Measurements from ENCODE around the gene NCOR1.
"Not testable (repeated sequence)": the region's sequence is repeated elsewhere in the genome, so short reads cannot be mapped to it uniquely, and the experiment has no call there.

The NCOR1 gene

DNA sequence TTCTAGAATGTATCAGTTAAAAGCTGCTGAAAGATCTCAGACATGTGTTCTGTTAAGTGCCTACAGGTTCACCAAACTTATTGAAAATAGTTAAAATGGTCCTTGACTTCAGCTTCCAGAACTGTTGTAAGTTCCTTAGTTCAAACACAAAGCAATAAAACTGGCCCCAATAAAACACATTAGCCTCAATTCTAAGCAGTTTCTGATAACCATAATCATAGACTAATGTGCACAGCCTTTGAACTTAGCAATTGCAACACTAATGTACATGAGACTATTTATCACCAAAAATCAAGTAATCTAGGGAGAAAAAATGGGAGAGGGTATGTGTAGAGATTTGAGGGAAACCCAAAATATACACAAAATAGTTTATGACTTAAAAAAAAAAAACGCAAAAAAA is 17.1 kb upstream of the NCOR1 start:
- no peak overlapping the region for H3K4me3 Mint-ChIP-seq
- H3K36me3 Mint-ChIP-seq (ENCODE audit: low read depth), result peaks cover 36% of the 10 kb centered on the region
- no peak for DNase-seq
- H3K4me1 Mint-ChIP-seq, result peaks cover 25% of the 10 kb centered on the region
- no peaks in the 10 kb centered on the region for H3K27me3 Mint-ChIP-seq
- no peak for ATAC-seq
- H3K9me3 Mint-ChIP-seq, result no peaks in the 10 kb centered on the region
- peak overlapping the region; percentile 43 for H3K27ac Mint-ChIP-seq

DNA sequence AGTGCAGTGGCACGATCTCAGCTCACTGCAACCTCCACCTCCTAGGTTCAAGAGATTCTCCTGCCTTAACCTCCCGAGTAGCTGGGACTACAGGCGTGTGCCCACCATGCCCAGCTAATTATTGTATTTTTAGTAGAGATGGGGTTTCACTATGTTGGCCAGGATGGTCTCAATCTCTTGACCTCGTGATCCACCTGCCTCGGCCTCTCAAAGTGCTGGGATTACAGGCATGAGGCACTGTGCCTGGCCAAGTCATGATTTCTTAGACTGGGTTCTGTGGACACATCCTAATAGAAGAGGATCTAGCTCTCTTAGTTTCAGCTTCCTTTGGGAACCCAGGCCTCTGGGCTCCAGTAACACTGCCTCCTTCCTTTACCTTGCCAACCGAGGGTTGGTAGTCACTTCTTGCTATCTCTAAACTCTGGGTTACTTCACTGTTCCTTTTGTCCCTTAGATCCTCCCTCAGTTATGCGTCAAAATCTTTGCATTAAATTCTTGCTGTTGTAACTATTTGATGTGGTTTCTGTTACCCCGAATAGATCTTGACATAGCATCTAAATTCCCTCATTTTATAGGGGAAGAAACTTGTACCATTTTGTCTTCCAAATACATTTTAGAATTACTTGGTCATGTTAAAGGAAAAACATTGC is 14.7 kb upstream of the NCOR1 start:
- peak; percentile 16 for ATAC-seq
- peak overlapping the region; percentile 52 for H3K4me3 Mint-ChIP-seq

GRCh38 chr17:16222406-16222805 is 7.1 kb upstream of the NCOR1 start:
- Mint-ChIP-seq H3K4me1 (peaks cover 18% of the 10 kb centered on the region), H3K27ac (no peak overlapping the region), H3K27me3 (no peaks in the 10 kb centered on the region), H3K9me3 (no peaks in the 10 kb centered on the region), H3K4me3 (no peak overlapping the region), H3K36me3 (ENCODE audit: low read depth) (peaks cover 12% of the 10 kb centered on the region)
- DNase-seq, result no peak
- ATAC-seq, result no peak

More for the DNA sequence above, 14.7 kb upstream of the NCOR1 start:
- peak overlapping the region; percentile 81 for H3K27ac Mint-ChIP-seq
- H3K9me3 Mint-ChIP-seq, DNase-seq, H3K27me3 Mint-ChIP-seq: not testable (repeated sequence)
- H3K36me3 Mint-ChIP-seq (ENCODE audit: low read depth), result peaks cover 34% of the 10 kb centered on the region
- H3K4me1 Mint-ChIP-seq, result peaks cover 29% of the 10 kb centered on the region

- H3K4me3 Mint-ChIP-seq, result peak within 1 kb of the TSS; percentile 93
- H3K27ac Mint-ChIP-seq, result peak within 1 kb of the TSS; percentile 97
- H3K4me1 Mint-ChIP-seq, result peaks cover 38% of the 10 kb centered on the region
- no peaks in the 10 kb centered on the region for H3K27me3 Mint-ChIP-seq
- no peaks in the 10 kb centered on the region for H3K9me3 Mint-ChIP-seq
- DNase-seq (peak; percentile 94), ATAC-seq (peak; percentile 66)
- H3K36me3 Mint-ChIP-seq (ENCODE audit: low read depth), result peaks cover 6% of the 10 kb centered on the region
Measured at GRCh38 chr17:16217002-16217635, 1.8 kb upstream of the NCOR1 start, which contains the start of gene PIGL. Gene PIGL, plus strand, starts transcription at chr17:16217210. Its CDS starts 17 bp downstream, at chr17:16217227.

- peaks cover 40% of the 10 kb centered on the region for H3K4me1 Mint-ChIP-seq
- peak overlapping the region; percentile 93 for H3K4me3 Mint-ChIP-seq
- not testable (repeated sequence) for DNase-seq; ATAC-seq; H3K36me3 Mint-ChIP-seq (ENCODE audit: low read depth); H3K27me3 Mint-ChIP-seq; H3K9me3 Mint-ChIP-seq
- H3K27ac Mint-ChIP-seq, result peak overlapping the region; percentile 97
Measured at GRCh38 chr17:16216341-16217001, 1.1 kb upstream of the NCOR1 start.

DNA sequence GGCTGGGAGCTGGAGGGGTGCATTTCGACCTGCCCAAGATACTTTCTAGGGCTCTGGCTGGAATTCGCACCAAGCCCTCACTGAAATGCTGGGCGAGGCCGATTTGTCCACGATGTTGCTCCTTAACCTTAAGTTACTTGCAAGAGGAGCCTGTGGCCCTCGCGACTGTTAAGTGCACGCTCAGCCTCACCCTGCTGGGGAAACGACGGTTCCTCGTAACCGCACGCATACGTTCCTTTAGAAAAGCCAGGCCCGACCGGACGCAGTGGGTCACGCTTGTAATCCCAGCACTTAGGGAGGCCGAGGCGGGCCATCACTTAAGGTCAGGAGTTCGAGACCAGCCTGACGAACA is 607 bp upstream of the NCOR1 start:
- peaks cover 3% of the 10 kb centered on the region for H3K36me3 Mint-ChIP-seq (ENCODE audit: low read depth)
- peak overlapping the region; percentile 97 for H3K27ac Mint-ChIP-seq
- peak overlapping the region; percentile 93 for H3K4me3 Mint-ChIP-seq
- peak; percentile 1 for ATAC-seq
- peaks cover 43% of the 10 kb centered on the region for H3K4me1 Mint-ChIP-seq
- no peaks in the 10 kb centered on the region for H3K27me3 Mint-ChIP-seq
- H3K9me3 Mint-ChIP-seq, result no peaks in the 10 kb centered on the region
- no peak for DNase-seq

DNA sequence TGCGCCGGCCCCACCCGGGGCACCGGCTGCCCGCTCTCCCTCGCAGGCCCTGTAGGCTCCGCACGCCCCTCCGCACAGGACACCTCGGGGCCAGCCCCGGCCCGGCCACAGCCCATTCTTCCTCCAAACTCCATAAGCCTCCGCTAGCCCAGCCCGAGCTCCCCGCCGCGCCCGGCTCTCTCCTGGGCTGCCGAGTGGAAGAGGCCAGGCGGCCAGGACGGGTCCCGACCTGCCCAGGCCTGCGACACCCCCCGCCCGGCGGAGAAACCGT is 397 bp downstream of the NCOR1 start:
- DNase-seq (peak; percentile 46), ATAC-seq (peak; percentile 44)
- Mint-ChIP-seq H3K27me3 (no peaks in the 10 kb centered on the region), H3K4me1 (peaks cover 43% of the 10 kb centered on the region), H3K27ac (peak overlapping the region; percentile 78), H3K4me3 (peak overlapping the region; percentile 93), H3K36me3 (ENCODE audit: low read depth) (peaks cover 3% of the 10 kb centered on the region), H3K9me3 (no peaks in the 10 kb centered on the region)

- Mint-ChIP-seq H3K36me3 (ENCODE audit: low read depth) (peaks cover 3% of the 10 kb centered on the region), H3K27me3 (no peaks in the 10 kb centered on the region), H3K4me3 (peak overlapping the region; percentile 93), H3K27ac (peak overlapping the region; percentile 78), H3K4me1 (peaks cover 43% of the 10 kb centered on the region), H3K9me3 (no peaks in the 10 kb centered on the region)
- ATAC-seq (peak; percentile 1), DNase-seq (no peak)
Measured at GRCh38 chr17:16214190-16215001, 938 bp downstream of the NCOR1 start.

- no peaks in the 10 kb centered on the region for H3K27me3 Mint-ChIP-seq
- peaks cover 42% of the 10 kb centered on the region for H3K4me1 Mint-ChIP-seq
- H3K4me3 Mint-ChIP-seq, result peak overlapping the region; percentile 93
- DNase-seq (no peak), ATAC-seq (no peak)
- no peak overlapping the region for H3K27ac Mint-ChIP-seq
- H3K36me3 Mint-ChIP-seq (ENCODE audit: low read depth), result peaks cover 3% of the 10 kb centered on the region
- H3K9me3 Mint-ChIP-seq, result no peaks in the 10 kb centered on the region
Measured at GRCh38 chr17:16212793-16213192, 2.5 kb downstream of the NCOR1 start.

DNA sequence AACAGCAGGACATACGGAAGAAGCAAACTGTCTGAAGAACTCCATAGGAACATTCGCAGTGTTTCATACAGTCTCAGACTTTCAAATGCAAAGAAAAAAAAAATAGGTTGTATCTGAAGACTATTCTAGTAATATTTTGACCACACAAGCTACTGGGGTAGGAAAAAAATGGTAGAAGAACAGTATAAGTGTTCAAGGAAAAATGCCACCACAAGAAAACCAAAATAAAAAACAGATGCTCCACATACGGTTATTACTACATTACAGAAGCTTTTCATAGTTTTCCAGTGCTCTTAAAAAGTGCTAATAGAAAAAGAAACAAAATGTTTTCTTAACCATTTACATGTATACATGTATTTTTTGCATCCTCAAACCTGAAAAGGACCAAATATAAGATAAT is 3.7 kb downstream of the NCOR1 start:
- H3K27ac Mint-ChIP-seq, result no peak overlapping the region
- H3K36me3 Mint-ChIP-seq (ENCODE audit: low read depth), result no peaks in the 10 kb centered on the region
- peaks cover 43% of the 10 kb centered on the region for H3K4me1 Mint-ChIP-seq
- H3K4me3 Mint-ChIP-seq, result no peak overlapping the region
- no peak for DNase-seq
- H3K27me3 Mint-ChIP-seq, result no peaks in the 10 kb centered on the region
- no peak for ATAC-seq
- no peaks in the 10 kb centered on the region for H3K9me3 Mint-ChIP-seq

- H3K27me3 Mint-ChIP-seq; H3K36me3 Mint-ChIP-seq (ENCODE audit: low read depth); DNase-seq; H3K27ac Mint-ChIP-seq; H3K4me3 Mint-ChIP-seq; ATAC-seq; H3K9me3 Mint-ChIP-seq: not testable (repeated sequence)
- H3K4me1 Mint-ChIP-seq, result peaks cover 72% of the 10 kb centered on the region
Measured at GRCh38 chr17:16204763-16205162, 10.6 kb downstream of the NCOR1 start.

- H3K9me3 Mint-ChIP-seq; H3K36me3 Mint-ChIP-seq (ENCODE audit: low read depth); DNase-seq; ATAC-seq; H3K27me3 Mint-ChIP-seq; H3K4me3 Mint-ChIP-seq: not testable (repeated sequence)
- Mint-ChIP-seq H3K27ac (peak overlapping the region; percentile 60), H3K4me1 (peaks cover 80% of the 10 kb centered on the region)
Measured at GRCh38 chr17:16202554-16203500, 12.5 kb downstream of the NCOR1 start.

DNA sequence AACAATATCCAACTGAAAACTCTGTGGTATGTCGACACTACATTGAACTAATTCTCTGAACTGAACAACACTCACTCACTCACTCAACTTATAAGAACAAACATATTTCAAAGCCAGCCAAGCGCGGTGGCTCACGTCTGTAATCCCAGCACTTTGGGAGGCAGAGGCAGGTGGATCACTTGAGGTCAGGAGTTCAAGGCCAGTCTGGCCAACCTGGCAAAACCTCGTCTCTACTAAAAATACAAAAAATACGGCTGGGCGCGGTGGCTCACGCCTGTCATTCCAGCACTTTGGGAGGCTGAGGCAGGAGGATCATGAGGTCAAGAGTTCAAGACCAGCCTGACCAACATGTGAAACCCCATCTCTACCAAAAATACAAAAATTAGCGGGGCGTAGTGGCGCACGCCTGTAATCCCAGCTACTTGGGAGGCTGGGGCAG is 13.6 kb downstream of the NCOR1 start:
- H3K27me3 Mint-ChIP-seq, ATAC-seq, DNase-seq, H3K4me3 Mint-ChIP-seq, H3K27ac Mint-ChIP-seq, H3K9me3 Mint-ChIP-seq: not testable (repeated sequence)
- Mint-ChIP-seq H3K36me3 (ENCODE audit: low read depth) (peaks cover 10% of the 10 kb centered on the region), H3K4me1 (peaks cover 75% of the 10 kb centered on the region)

GRCh38 chr17:16199093-16199492 is 16.2 kb downstream of the NCOR1 start:
- peaks cover 59% of the 10 kb centered on the region for H3K4me1 Mint-ChIP-seq
- H3K27me3 Mint-ChIP-seq, result no peaks in the 10 kb centered on the region
- no peak for DNase-seq

More at GRCh38 chr17:16199093-16199492, 16.2 kb downstream of the NCOR1 start:
- ATAC-seq, result no peak
- H3K4me3 Mint-ChIP-seq, result peak overlapping the region; percentile 10
- H3K9me3 Mint-ChIP-seq, result no peaks in the 10 kb centered on the region
- H3K36me3 Mint-ChIP-seq (ENCODE audit: low read depth), result peaks cover 21% of the 10 kb centered on the region
- peak overlapping the region; percentile 37 for H3K27ac Mint-ChIP-seq
